Upper lobe of right lung (tissue), 1 donor: Measurements from ENCODE around the gene RNF121. TPM values are rescaled to one million over a fixed set of nuclear protein-coding genes. Genes with fewer than 3 reads are reported as not detected.

ENCODE experiments used
- ATAC-seq: fragments of 200-7000 bp; cut with Tn5 transposase; one replicate; pipeline ENCODE4 v1.9.1; 2020; ENCODE audit warnings: mild to moderate bottlenecking, moderate library complexity
- DNase-seq: peaks from one replicate; pipeline ENCODE4 v3.0.0-alpha.2; 2020
- H3K27ac ChIP-seq: fragments of 200-600 bp; one replicate; pipeline ENCODE4 v1.8.0; 2022
- H3K27me3 ChIP-seq: fragments of 200-600 bp; one replicate; pipeline ENCODE4 v1.8.0; 2022; ENCODE audit warnings: mild to moderate bottlenecking
- H3K36me3 ChIP-seq: fragments of 200-600 bp; one replicate; pipeline ENCODE4 v1.8.0; 2022
- H3K4me1 ChIP-seq: fragments of 200-600 bp; one replicate; pipeline ENCODE4 v1.8.0; 2022
- H3K4me3 ChIP-seq: fragments of 200-600 bp; one replicate; pipeline ENCODE4 v1.8.0; 2022; ENCODE audit warnings: mild to moderate bottlenecking
- H3K9me3 ChIP-seq: fragments of 200-600 bp; one replicate; pipeline ENCODE4 v1.8.0; 2022
- CTCF ChIP-seq: fragments of 200-600 bp; IDR thresholded peaks from one replicate; pipeline ENCODE4 v1.8.0; 2022; ENCODE audit warnings: antibody characterized with exemption
- intact Hi-C: fragments of 100-400 bp; cut with DNase I; formaldehyde crosslinking; loops from one replicate; pipeline ENCODE4 v1.11.0; 2022
- total RNA-seq: library from RNA; stranded (reverse); fragmentation: NEBNext Ultra II Directional; extraction: Animal tissue kit (Norgen Biotek cat#: 25700); gene quantifications from one replicate; pipeline ENCODE4 v1.2.1, GENCODE V29; 2021
- donor health status: DM: no; HTN: yes; CAD: no; lungs with severe emphysema.

Gene RNF121
- total RNA-seq, 1 donor from 2014 or later = 26.8 TPM

DNA sequence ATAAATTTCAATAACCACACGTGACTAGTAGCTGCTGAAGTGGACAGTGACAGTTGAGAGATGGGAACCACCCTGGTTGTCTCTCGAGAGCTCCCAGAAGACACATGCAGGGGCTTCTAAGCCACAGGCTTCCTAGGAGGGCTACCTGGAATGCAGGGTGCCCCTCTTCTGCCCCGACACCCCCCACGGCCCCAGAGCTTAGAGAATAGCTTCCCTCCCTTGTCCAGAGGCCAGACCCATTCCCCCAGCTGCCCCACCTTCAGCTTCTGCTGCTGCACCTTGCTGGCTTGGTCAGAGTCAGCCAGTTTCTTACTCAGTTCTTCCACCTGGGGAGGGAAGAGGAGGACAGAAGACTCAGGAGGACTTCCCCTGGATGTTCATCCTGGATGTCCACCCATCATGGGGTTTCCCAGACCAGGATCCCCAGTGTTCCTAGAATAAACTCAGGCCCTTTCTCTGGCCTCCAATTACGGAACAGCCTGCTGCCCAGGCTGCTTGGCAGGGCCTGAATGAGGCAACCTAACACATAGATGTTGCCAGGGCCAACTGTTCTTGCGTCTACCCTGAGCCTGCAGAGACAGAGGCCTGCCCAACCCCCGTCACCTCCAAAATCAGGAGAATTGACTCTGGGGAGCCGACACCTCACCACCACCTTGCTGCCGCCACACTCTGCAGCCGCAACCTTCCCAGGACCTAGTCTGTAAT lies 81.8 kb downstream of the RNF121 start:
- no peak overlapping the region for H3K27ac ChIP-seq
- TF ChIP-seq CTCF = no peak
- no peak overlapping the region for H3K4me3 ChIP-seq
- DNase-seq = no peak
- intact Hi-C loops = no loop called here
- H3K36me3 ChIP-seq = peaks cover 100% of the 10 kb centered on the region
- H3K9me3 ChIP-seq = no peaks in the 10 kb centered on the region
- H3K27me3 ChIP-seq = no peaks in the 10 kb centered on the region
- no peak for ATAC-seq
- peaks cover 13% of the 10 kb centered on the region for H3K4me1 ChIP-seq

GRCh38 chr11:72012091-72012630 lies 83.3 kb downstream of the RNF121 start:
- intact Hi-C loops = no loop called here
- Histone ChIP-seq H3K4me1 (peaks cover 13% of the 10 kb centered on the region), H3K36me3 (peaks cover 100% of the 10 kb centered on the region), H3K27ac (no peak overlapping the region), H3K27me3 (no peaks in the 10 kb centered on the region), H3K9me3 (no peaks in the 10 kb centered on the region), H3K4me3 (no peak overlapping the region)
- ATAC-seq (peak; percentile 3), DNase-seq (no peak)
- no peak for TF ChIP-seq CTCF

DNA sequence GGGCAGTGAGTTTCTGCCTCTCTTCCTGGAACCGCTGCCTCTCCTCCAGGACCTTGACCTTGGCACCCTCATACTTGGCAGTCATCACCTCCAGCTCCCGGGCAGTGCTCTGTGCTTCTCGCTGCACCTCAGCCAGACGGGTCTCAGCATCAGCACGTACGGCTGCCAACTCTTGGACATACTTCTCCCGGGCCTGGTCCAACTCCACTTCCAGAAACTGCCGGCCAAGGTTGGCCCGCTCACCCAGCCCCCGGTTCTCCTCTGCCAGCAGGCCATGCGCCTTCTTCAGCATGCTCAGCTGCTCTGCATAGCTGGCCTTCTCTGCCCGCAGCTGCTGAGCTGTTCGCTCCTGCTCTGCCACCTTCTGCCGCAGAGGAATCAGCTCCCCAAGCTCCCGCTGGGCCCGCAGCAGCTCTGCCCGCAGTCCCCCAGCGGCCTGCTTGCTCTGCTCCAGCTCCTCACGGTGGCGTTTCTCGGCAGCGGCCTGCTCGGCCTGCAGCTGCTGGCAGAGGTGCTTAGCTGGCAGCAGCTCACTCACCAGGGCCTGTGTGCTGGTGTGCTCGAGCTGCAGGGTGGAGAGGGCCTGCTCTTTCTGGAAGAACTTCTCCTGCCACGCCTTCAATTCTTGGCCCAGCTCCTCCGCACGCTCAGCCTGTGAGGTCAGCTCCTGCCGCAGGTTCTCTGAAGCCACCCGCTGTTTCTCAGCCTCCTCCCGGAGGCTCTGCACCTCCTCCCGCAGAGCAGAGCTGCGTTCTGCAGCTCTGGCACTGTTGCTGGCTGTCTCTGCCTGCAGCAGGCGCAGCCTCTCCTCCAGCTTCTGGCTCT lies 84.3 kb downstream of the RNF121 start:
- H3K9me3 ChIP-seq = no peaks in the 10 kb centered on the region
- peak; percentile 85 for DNase-seq
- intact Hi-C loops = no loop called here
- TF ChIP-seq CTCF = no peak
- H3K36me3 ChIP-seq = peaks cover 100% of the 10 kb centered on the region
- no peak overlapping the region for H3K27ac ChIP-seq
- no peaks in the 10 kb centered on the region for H3K27me3 ChIP-seq
- H3K4me1 ChIP-seq = peaks cover 13% of the 10 kb centered on the region
- H3K4me3 ChIP-seq = no peak overlapping the region
- ATAC-seq = peak; percentile 82

DNA sequence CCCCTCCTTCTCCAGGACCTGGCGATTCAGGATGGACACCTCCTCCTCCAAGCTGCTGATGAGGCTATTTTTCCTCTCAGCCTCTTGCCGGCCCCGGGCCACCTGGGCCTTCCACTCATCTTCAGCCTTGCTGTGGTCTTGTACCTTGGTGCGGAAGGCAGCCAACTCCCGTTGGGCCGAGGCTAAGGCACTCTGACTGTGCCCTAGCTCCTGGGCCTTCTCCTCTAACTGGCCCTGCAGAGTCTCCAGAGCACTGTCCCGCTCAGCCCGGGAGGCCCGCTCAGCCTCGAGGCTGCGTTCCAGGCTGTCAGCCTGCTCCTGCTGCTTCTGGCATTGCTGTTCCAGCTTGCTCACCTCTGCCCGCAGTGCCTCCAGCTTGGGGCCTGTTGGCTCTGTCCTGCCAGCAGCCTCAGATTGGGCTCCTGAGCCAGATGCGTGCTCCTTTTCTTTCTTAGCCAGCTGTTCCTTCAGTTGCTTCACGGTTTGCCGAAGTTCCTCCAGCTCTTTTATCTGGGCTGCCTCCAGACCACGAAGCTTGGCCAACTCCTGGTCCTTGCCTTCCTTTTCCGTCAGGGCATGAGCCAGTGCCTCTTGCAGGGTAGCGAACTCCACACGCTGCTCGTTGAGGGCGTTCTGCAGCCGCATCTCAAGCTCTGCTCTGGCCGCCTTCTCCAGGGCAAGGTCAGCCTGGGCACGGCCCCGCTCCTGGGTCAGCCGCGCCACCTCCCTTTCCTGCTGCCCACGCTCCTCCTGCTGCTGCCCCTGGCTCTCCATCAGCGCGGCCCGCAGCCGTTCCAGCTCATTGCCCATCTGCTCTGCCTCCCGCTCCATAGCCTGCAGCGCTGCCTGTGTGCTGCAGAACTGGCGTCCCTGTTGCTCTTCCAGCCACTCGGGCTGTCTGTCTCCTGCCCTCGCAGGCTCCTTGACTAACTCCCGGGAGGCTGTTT lies 85.2 kb downstream of the RNF121 start:
- Histone ChIP-seq H3K27ac (peak overlapping the region; percentile 36), H3K36me3 (peaks cover 100% of the 10 kb centered on the region), H3K4me3 (no peak overlapping the region), H3K9me3 (no peaks in the 10 kb centered on the region), H3K27me3 (no peaks in the 10 kb centered on the region), H3K4me1 (peaks cover 13% of the 10 kb centered on the region)
- TF ChIP-seq CTCF = no peak
- intact Hi-C loops = no loop called here
- peak; percentile 49 for DNase-seq
- ATAC-seq = no peak

DNA sequence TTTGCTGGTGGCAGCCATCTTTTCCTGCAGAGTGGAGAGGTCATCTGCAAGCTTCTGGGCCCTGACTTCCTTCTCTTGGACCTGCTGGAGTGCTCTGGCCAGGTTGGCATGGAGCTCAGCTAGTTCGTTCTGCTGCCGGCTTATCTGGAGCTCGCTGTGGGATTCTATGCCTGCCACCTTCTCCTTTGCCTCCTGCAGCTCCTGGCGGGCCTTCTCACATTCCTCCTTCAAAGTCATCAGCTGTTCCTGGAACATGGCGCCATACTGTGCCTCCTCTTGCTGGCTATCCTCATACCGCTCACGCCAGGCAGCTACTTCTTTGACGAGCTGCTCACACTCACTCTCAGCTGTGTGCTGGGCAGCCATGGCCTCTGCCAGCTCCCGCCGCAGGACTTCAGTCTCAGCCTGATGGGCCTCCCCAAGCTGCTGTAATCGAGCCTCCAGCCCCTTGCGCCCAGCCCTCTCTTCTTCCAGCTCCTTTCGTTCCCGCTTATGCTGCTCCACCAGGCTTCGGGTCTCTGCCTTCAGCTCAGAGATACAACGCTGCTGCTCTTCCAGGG lies 86.0 kb downstream of the RNF121 start:
- H3K4me1 ChIP-seq = peaks cover 13% of the 10 kb centered on the region
- intact Hi-C loops = loop anchor here (5.0 kb wide), 1 partner anchor 77 kb away; no protein-coding TSS in a partner anchor
- TF ChIP-seq CTCF = no peak
- no peaks in the 10 kb centered on the region for H3K9me3 ChIP-seq
- no peak for ATAC-seq
- H3K27ac ChIP-seq = no peak overlapping the region
- no peaks in the 10 kb centered on the region for H3K27me3 ChIP-seq
- peak; percentile 48 for DNase-seq
- peaks cover 100% of the 10 kb centered on the region for H3K36me3 ChIP-seq
- H3K4me3 ChIP-seq = no peak overlapping the region
